Stomach (tissue), 9 donors: ENCODE measurements around the gene MIB1. TPM values are rescaled to one million over a fixed set of nuclear protein-coding genes. Genes with fewer than 3 reads are reported as not detected.

Experiments
- DNase-seq, 2 donors: peaks; one replicate each; pipeline versions ENCODE4 v3.0.0 to v3.0.0-alpha.2; 2013 to 2019
- H3K27ac ChIP-seq, 5 donors: fragments of 200-600 bp in 4 of 5; sonication (generic) in 4 of 5; one replicate each; pipeline ENCODE4 v1.5.1; 2013 to 2019; ENCODE audit warnings: mild to moderate bottlenecking in 1 of 5, moderate library complexity in 1 of 5
- H3K27me3 ChIP-seq, 3 donors: fragments of 200-600 bp; sonication (generic); one replicate each; pipeline ENCODE4 v1.5.1; 2017 to 2019; ENCODE audit warnings: mixed run types in 1 of 3
- H3K36me3 ChIP-seq, 4 donors: fragments of 200-600 bp; sonication (generic); 1 replicate in 3 of 4; 2 replicates in 1 of 4; pipeline ENCODE4 v1.5.1; 2016 to 2019
- H3K4me1 ChIP-seq, 4 donors: fragments of 200-600 bp; sonication (generic); one replicate each; pipeline ENCODE4 v1.5.1; 2016 to 2019
- H3K4me3 ChIP-seq, 4 donors: fragments of 200-600 bp; sonication (generic) in 3 of 4; one replicate each; pipeline ENCODE4 v1.5.1; 2016 to 2019; ENCODE audit warnings: mild to moderate bottlenecking in 1 of 4
- H3K9me3 ChIP-seq, 4 donors: fragments of 200-600 bp; sonication (generic); one replicate each; pipeline ENCODE4 v1.5.1; 2016 to 2019
- CTCF ChIP-seq, 7 experiments: fragments of 450-650 bp in 4 of 7; fragments of 200-600 bp in 3 of 7; sonication (generic) in 3 of 7; IDR thresholded peaks; one replicate each; pipeline ENCODE4 v1.5.1; 2016 to 2019; ENCODE audit warnings: antibody characterized with exemption in 7 of 7, control low read depth in 2 of 7, mild to moderate bottlenecking in 1 of 7
- EP300 ChIP-seq: sonication (generic); formaldehyde crosslinking; IDR thresholded peaks from one replicate; pipeline ENCODE4 v1.6.1; 2017; ENCODE audit warnings: antibody characterized with exemption
- POLR2A ChIP-seq, 4 donors: fragments of 450-650 bp; IDR thresholded peaks; one replicate each; pipeline ENCODE4 v1.6.1; 2016; ENCODE audit warnings: antibody characterized with exemption in 4 of 4, control low read depth in 2 of 4, mild to moderate bottlenecking in 1 of 4, moderate library complexity in 1 of 4
- POLR2AphosphoS5 ChIP-seq, 3 donors: sonication (generic); formaldehyde crosslinking; IDR thresholded peaks; one replicate each; pipeline ENCODE4 v1.6.1; 2016; ENCODE audit warnings: antibody characterized with exemption in 3 of 3
- WGBS, 5 donors: extraction: QIAGEN DNeasy Blood & Tissue Kit in 3 of 5; methylation state at CpG; one replicate each; pipeline versions ENCODE4 v1.1.5 to v1.1.7; 2013 to 2018; 5-methylcytosine and 5-hydroxymethylcytosine counted together
- intact Hi-C: fragments of 100-400 bp; cut with DNase I; formaldehyde crosslinking; loops from one replicate; pipeline ENCODE4 v1.15.1; 2023; ENCODE audit warnings: low total_unique reads
- polyA plus RNA-seq, 3 donors: library from polyadenylated mRNA; stranded (reverse); fragments of 200-250 nt; gene quantifications; one replicate each; pipeline ENCODE4 v1.2.3, GENCODE V29; 2013
- total RNA-seq, 5 donors: library from RNA; depleted of rRNA; stranded (reverse); fragments of >200 nt; gene quantifications; one replicate each; pipeline versions ENCODE4 v1.1.0 to v1.2.3, GENCODE V29; 2014 to 2016
- donor health status: healthy with polysubstance abuse.
- donor health status: Bipolar disorder and iron deficiency.
- donor health status: healthy.

Gene MIB1
- total and polyA plus RNA-seq, 8 donors, result 4.4 to 83.5 (median 13.1) TPM

DNA sequence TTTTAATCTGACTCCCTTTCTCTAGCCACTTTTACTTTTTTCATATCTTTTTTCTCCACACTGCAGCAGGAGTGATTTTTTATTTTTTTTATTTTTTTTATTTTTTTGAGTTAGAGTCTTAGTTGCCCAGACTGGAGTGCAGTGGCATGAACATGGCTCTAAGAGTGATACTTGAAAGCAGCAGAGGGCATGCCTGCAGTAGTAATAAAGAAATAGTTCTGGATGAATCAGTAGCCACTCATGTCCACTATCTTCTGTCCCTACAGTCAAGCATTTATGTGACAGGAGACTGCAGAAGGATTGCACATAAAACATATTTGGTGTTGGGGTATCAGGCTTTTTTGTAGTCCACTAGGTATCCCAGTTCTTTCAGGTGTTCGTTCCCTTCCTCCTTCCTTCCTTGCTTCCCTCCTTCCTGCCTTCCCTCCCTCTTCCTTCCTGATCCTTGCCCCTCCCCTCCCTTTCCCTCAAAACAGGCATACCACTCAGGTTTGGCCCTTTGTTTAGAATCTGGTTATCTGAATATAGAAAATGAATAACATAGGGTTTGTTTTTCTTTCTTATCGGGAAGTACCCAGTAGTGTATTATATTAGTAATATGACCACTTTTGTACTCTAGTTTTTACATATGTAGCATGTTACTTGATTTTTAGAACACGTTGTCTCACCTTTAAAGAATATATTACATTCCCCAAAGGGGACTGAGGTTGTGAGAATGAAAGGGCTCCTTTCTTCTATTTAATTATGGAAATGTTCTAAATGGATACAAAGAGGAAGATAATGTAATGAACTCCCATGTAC is 23.5 kb downstream of the MIB1 start:
- intact Hi-C loops, result no loop called here
- Histone ChIP-seq H3K27ac (no peak overlapping the region), H3K4me3 (no peak overlapping the region), H3K36me3 (peaks cover 5 to 35% (median 35%) of the 10 kb centered on the region in 4 donors), H3K27me3 (no peaks in the 10 kb centered on the region), H3K4me1 (peaks cover 0 to 43% (median 26%) of the 10 kb centered on the region in 4 donors), H3K9me3 (no peaks in the 10 kb centered on the region)
- WGBS, 5 donors, result 23 to 61% (median 39%) methylated on average over 3 of the region's 3 CpGs
- TF ChIP-seq POLR2A (IDR thresholded peaks at IDR 0.05) (no peak), CTCF (IDR thresholded peaks at IDR 0.05) (no peak), EP300 (no peak), POLR2AphosphoS5 (IDR thresholded peaks at IDR 0.05) (no peak)
- DNase-seq, result peak in 1 of 2 donors; percentile 42

DNA sequence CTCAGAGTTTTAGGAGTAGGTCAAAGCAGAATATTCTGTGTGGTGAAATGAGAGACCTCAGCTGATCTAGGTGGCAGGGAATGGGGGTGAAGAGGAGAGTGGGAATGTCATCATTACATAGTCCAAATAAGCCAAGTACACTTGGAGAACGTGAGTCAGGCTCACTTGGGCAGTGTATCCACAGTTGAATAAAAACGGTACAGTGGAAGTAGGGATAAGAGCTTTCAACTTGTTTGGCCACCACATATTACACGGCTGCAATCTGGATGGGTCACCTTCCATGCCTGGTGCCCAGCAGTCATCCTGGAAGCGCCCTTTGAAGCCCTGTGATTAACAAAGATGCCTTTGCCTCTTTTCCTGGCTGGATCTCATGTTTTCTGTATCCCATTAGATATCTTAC is 28.6 kb downstream of the MIB1 start:
- no peak for TF ChIP-seq CTCF (IDR thresholded peaks at IDR 0.05)
- TF ChIP-seq EP300, result no peak
- TF ChIP-seq POLR2A (IDR thresholded peaks at IDR 0.05), result no peak
- TF ChIP-seq POLR2AphosphoS5 (IDR thresholded peaks at IDR 0.05), result no peak
- no peak overlapping the region for H3K27ac ChIP-seq
- intact Hi-C loops, result no loop called here
- H3K9me3 ChIP-seq, result no peaks in the 10 kb centered on the region
- no peaks in the 10 kb centered on the region for H3K27me3 ChIP-seq
- peaks cover 5 to 59% (median 56%) of the 10 kb centered on the region in 4 donors for H3K36me3 ChIP-seq
- DNase-seq, result no peak
- H3K4me1 ChIP-seq, result peaks cover 0 to 9% (median 3%) of the 10 kb centered on the region in 4 donors
- H3K4me3 ChIP-seq, result no peak overlapping the region
- WGBS, 5 donors, result 88 to 96% (median 93%) methylated on average over 4 of the region's 4 CpGs

DNA sequence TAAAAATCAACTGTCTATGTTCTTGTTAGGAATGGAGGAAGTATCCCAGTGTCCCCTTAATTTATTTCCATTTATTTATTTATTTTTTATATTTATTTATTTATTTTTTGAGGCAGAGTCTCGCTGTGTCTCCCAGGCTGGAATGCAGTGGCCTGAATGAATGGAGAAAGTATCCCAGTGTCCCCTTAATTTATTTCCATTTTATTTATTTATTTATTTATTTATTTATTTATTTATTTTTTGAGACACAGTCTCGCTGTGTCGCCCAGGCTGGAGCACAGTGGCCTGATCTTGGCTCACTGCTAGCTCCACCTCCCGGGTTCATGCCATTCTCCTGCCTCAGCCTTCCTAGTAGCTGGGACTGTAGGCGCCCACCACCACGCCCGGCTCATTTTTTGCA is 34.1 kb downstream of the MIB1 start:
- TF ChIP-seq POLR2AphosphoS5 (IDR thresholded peaks at IDR 0.05) (no peak), POLR2A (IDR thresholded peaks at IDR 0.05) (no peak), CTCF (IDR thresholded peaks at IDR 0.05) (no peak), EP300 (no peak)
- DNase-seq, result no peak
- Histone ChIP-seq H3K4me3 (no peak overlapping the region), H3K27me3 (no peaks in the 10 kb centered on the region), H3K27ac (no peak overlapping the region), H3K36me3 (peaks cover 0 to 49% (median 40%) of the 10 kb centered on the region in 4 donors), H3K4me1 (peaks cover 0 to 12% (median 0%) of the 10 kb centered on the region in 4 donors), H3K9me3 (no peaks in the 10 kb centered on the region)
- intact Hi-C loops, result no loop called here
- 96 to 99% (median 98%) methylated on average over 7 of the region's 7 CpGs for WGBS, 5 donors

DNA sequence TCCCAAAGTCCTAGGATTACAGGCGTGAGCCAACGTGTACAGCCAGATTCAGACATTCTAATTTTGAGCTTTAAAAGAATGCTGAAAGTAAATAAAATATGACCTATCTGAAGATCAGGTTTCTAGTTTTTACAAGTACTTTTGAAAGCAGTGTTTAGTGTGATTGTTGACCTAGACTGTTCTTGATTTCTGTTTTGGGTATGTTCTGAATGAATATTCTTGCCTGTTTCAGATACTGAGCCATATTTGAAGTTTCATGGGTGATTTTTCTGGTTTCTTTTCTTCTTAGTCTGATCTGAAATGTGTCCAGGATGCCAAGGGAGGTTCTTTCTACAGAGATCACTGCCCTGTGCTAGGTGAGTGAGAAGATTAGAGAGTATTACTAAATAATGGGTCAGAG is 37.2 kb downstream of the MIB1 start:
- Histone ChIP-seq H3K4me3 (no peak overlapping the region), H3K9me3 (no peaks in the 10 kb centered on the region), H3K36me3 (peaks cover 0 to 66% (median 56%) of the 10 kb centered on the region in 4 donors), H3K4me1 (peaks cover 0 to 12% (median 0%) of the 10 kb centered on the region in 4 donors), H3K27ac (no peak overlapping the region), H3K27me3 (no peaks in the 10 kb centered on the region)
- 30 to 55% (median 38%) methylated on average over 2 of the region's 2 CpGs for WGBS, 5 donors
- intact Hi-C loops, result no loop called here
- DNase-seq, result no peak
- TF ChIP-seq CTCF (IDR thresholded peaks at IDR 0.05), result no peak
